SK-N-SH treated with all-trans-retinoic acid at 6 μM for 48 hours (cell line): ENCODE measurements around the gene AOX1.

ENCODE experiments used
- ATAC-seq: fragments of 200-7000 bp; cut with Tn5 transposase; 3 replicates; pipeline ENCODE4 v1.9.1; 2020; ENCODE audit warnings: mild to moderate bottlenecking, moderate library complexity
- ARNTL ChIP-seq: fragments of 450-650 bp; formaldehyde crosslinking; IDR thresholded peaks from 2 replicates; pipeline ENCODE4 v1.5.0; 2020; ENCODE audit warnings: low read depth, mild to moderate bottlenecking, moderate library complexity, borderline replicate concordance
- CREB5 ChIP-seq: fragments of 250-450 bp; sonication (Bioruptor Pico); IDR thresholded peaks from 2 replicates; pipeline ENCODE4 v1.5.1; 2020; ENCODE audit warnings: low read depth, mild to moderate bottlenecking, moderate library complexity
- CSDC2 ChIP-seq: fragments of 250-450 bp; sonication (Bioruptor Pico); IDR thresholded peaks from 2 replicates; pipeline ENCODE4 v1.5.0; 2020; ENCODE audit warnings: mild to moderate bottlenecking, moderate library complexity
- CSRNP3 ChIP-seq: fragments of 250-450 bp; sonication (Bioruptor Pico); IDR thresholded peaks from 2 replicates; pipeline ENCODE4 v1.5.1; 2021; ENCODE audit warnings: mild to moderate bottlenecking, moderate library complexity
- ESRRG ChIP-seq: fragments of 250-450 bp; sonication (Bioruptor Pico); IDR thresholded peaks from 2 replicates; pipeline ENCODE4 v1.6.1; 2021; ENCODE audit warnings: mild to moderate bottlenecking
- GLIS3 ChIP-seq: fragments of 250-450 bp; sonication (Bioruptor Pico); IDR thresholded peaks from 2 replicates; pipeline ENCODE4 v1.5.0; 2020; ENCODE audit warnings: mild to moderate bottlenecking, moderate library complexity
- ISL1 ChIP-seq: fragments of 250-450 bp; sonication (Bioruptor Pico); IDR thresholded peaks from 2 replicates; pipeline ENCODE4 v2.1.2; 2022; ENCODE audit warnings: mild to moderate bottlenecking, moderate library complexity
- OSR1 ChIP-seq: fragments of 250-450 bp; sonication (Bioruptor Pico); IDR thresholded peaks from 2 replicates; pipeline ENCODE4 v1.8.0; 2022; ENCODE audit warnings: moderate library complexity, mild to moderate bottlenecking, inconsistent platforms
- PATZ1 ChIP-seq: fragments of 250-450 bp; sonication (Bioruptor Pico); IDR thresholded peaks from 2 replicates; pipeline ENCODE4 v1.8.0; 2020; ENCODE audit warnings: mild to moderate bottlenecking, moderate library complexity, borderline replicate concordance
- POU6F1 ChIP-seq: fragments of 250-450 bp; sonication (Bioruptor Pico); IDR thresholded peaks from 2 replicates; pipeline ENCODE4 v1.8.0; 2021; ENCODE audit warnings: low read depth, mild to moderate bottlenecking, moderate library complexity, borderline replicate concordance
- RARB ChIP-seq: fragments of 250-450 bp; sonication (Bioruptor Pico); IDR thresholded peaks from 2 replicates; pipeline ENCODE4 v1.8.0; 2021; ENCODE audit warnings: mild to moderate bottlenecking, moderate library complexity
- SNAI2 ChIP-seq: fragments of 250-450 bp; sonication (Bioruptor Pico); IDR thresholded peaks from 2 replicates; pipeline ENCODE4 v1.5.0; 2020; ENCODE audit warnings: mild to moderate bottlenecking, moderate library complexity
- TCF4 ChIP-seq: fragments of 250-450 bp; sonication (Bioruptor Pico); IDR thresholded peaks from 2 replicates; pipeline ENCODE4 v1.8.0; 2021; ENCODE audit warnings: mild to moderate bottlenecking, moderate library complexity, borderline replicate concordance
- TOX ChIP-seq: fragments of 250-450 bp; sonication (Bioruptor Pico); IDR thresholded peaks from 2 replicates; pipeline ENCODE4 v1.8.0; 2021; ENCODE audit warnings: mild to moderate bottlenecking, moderate library complexity, borderline replicate concordance
- TSHZ2 ChIP-seq: fragments of 250-450 bp; sonication (Bioruptor Pico); IDR thresholded peaks from 2 replicates; pipeline ENCODE4 v1.5.0; 2020; ENCODE audit warnings: mild to moderate bottlenecking, moderate library complexity
- ZC3H10 ChIP-seq: fragments of 250-450 bp; sonication (Bioruptor Pico); IDR thresholded peaks from 2 replicates; pipeline ENCODE4 v1.5.1; 2021; ENCODE audit warnings: mild to moderate bottlenecking, moderate library complexity
- ZNF565 ChIP-seq: fragments of 450-650 bp; formaldehyde crosslinking; conservative IDR thresholded peaks from 2 replicates; pipeline ENCODE4 v1.5.0; 2020; ENCODE audit warnings: low read depth, mild to moderate bottlenecking, moderate library complexity
- ZNF70 ChIP-seq: fragments of 450-650 bp; formaldehyde crosslinking; IDR thresholded peaks from 2 replicates; pipeline ENCODE4 v1.5.0; 2020; ENCODE audit warnings: mild to moderate bottlenecking, moderate library complexity
- ZNF8 ChIP-seq: fragments of 450-650 bp; formaldehyde crosslinking; IDR thresholded peaks from 2 replicates; pipeline ENCODE4 v1.5.0; 2020; ENCODE audit warnings: mild to moderate bottlenecking, moderate library complexity

Gene AOX1

GRCh38 chr2:200603972-200604371 is 18.2 kb downstream of the AOX1 start (continued):
- TF ChIP-seq PATZ1 (CRISPR knock-in tag) (no peak), CREB5 (no peak), CSDC2 (CRISPR knock-in tag) (no peak), ZNF565 (no peak)

GRCh38 chr2:200604571-200605255 is 18.9 kb downstream of the AOX1 start:
- ATAC-seq: no peak
- no peak for TF ChIP-seq SNAI2 (CRISPR knock-in tag)
- no peak for TF ChIP-seq ISL1
- no peak for TF ChIP-seq OSR1 (CRISPR knock-in tag)
- no peak for TF ChIP-seq CREB5
- TF ChIP-seq GLIS3 (CRISPR knock-in tag): no peak
- no peak for TF ChIP-seq TSHZ2 (CRISPR knock-in tag)
- no peak for TF ChIP-seq ZC3H10 (CRISPR knock-in tag)
- no peak for TF ChIP-seq ARNTL (CRISPR knock-in tag)
- TF ChIP-seq PATZ1 (CRISPR knock-in tag): no peak

GRCh38 chr2:200608341-200609027 is 22.7 kb downstream of the AOX1 start:
- TF ChIP-seq POU6F1 (CRISPR knock-in tag) (no peak), ZC3H10 (CRISPR knock-in tag) (no peak), TOX (no peak), CSRNP3 (no peak), ESRRG (CRISPR knock-in tag) (no peak), ZNF70 (no peak), OSR1 (CRISPR knock-in tag) (no peak), TCF4 (CRISPR knock-in tag) (no peak), ZNF565 (no peak), ARNTL (CRISPR knock-in tag) (no peak), RARB (no peak), TSHZ2 (CRISPR knock-in tag) (no peak), ZNF8 (CRISPR knock-in tag) (no peak)
- peak; percentile 75; the same call in 2 of the 3 replicates for ATAC-seq
